A673 (cell line): ENCODE measurements around the gene MPRIP. TPM values are rescaled to one million over a fixed set of nuclear protein-coding genes. Genes with fewer than 3 reads are reported as not detected.

Experiments
- BruUV-seq: library from RNA; stranded (reverse); fragments of 400-500 nt; replicated peaks from 2 replicates; lab custom pipeline; 2021; lab: Mats Ljungman, UMichigan
- CTCF ChIA-PET: fragments of 300-600 bp; sonication (Branson Sonifier 250); formaldehyde crosslinking; loops from one replicate; lab custom pipeline; 2022; ENCODE audit warnings: antibody characterized with exemption; lab: Charles Lee
- POLR2A ChIA-PET: fragments of 300-600 bp; sonication (Branson Sonifier 250); formaldehyde crosslinking; loops from one replicate; lab custom pipeline; 2022; ENCODE audit warnings: antibody characterized with exemption; ENCODE audit not compliant: low non-redundant PET; lab: Charles Lee
- DNase-seq: peaks from one replicate; pipeline ENCODE4 v3.0.0-alpha.2; 2015; ENCODE audit warnings: low spot score
- H3K27ac ChIP-seq: fragments of 200-600 bp; sonication (generic); 2 replicates; pipeline ENCODE4 v1.5.1; 2016; ENCODE audit warnings: mixed run types, low read depth, mild to moderate bottlenecking, mixed read lengths, antibody characterized with exemption, low read length; ENCODE audit not compliant: poor library complexity, severe bottlenecking
- H3K27me3 ChIP-seq: fragments of 200-600 bp; sonication (generic); replicated peaks from 2 replicates; pipeline ENCODE4 v1.6.1; 2017; ENCODE audit warnings: mixed run types, low read depth, mild to moderate bottlenecking, mixed read lengths, antibody characterized with exemption, low read length; ENCODE audit not compliant: insufficient read depth, poor library complexity
- H3K36me3 ChIP-seq: fragments of 200-600 bp; sonication (generic); 2 replicates; pipeline ENCODE4 v1.6.1; 2016; ENCODE audit warnings: mixed run types, mild to moderate bottlenecking, mixed read lengths, antibody characterized with exemption, low read length; ENCODE audit not compliant: insufficient read depth, poor library complexity, severe bottlenecking
- H3K4me1 ChIP-seq: fragments of 200-600 bp; sonication (generic); 2 replicates; pipeline ENCODE4 v1.6.1; 2017; ENCODE audit warnings: mixed run types, mild to moderate bottlenecking, mixed read lengths, antibody characterized with exemption, low read length; ENCODE audit not compliant: insufficient read depth, poor library complexity, severe bottlenecking
- H3K4me3 ChIP-seq: fragments of 200-600 bp; sonication (generic); 2 replicates; pipeline ENCODE4 v1.5.1; 2016; ENCODE audit warnings: low read depth, mixed run types, mild to moderate bottlenecking, mixed read lengths, low read length; ENCODE audit not compliant: poor library complexity, severe bottlenecking
- H3K9me3 ChIP-seq: fragments of 200-600 bp; sonication (generic); 2 replicates; pipeline ENCODE4 v1.6.1; 2016; ENCODE audit warnings: mixed run types, low read depth, mild to moderate bottlenecking, mixed read lengths, antibody characterized with exemption, low read length; ENCODE audit not compliant: poor library complexity, severe bottlenecking
- CTCF ChIP-seq: fragments of 300-800, 200-600 bp; sonication (generic); conservative IDR thresholded peaks from 2 replicates; pipeline ENCODE4 v1.5.1; 2017; ENCODE audit warnings: low read depth, mild to moderate bottlenecking, antibody characterized with exemption, low read length, moderate library complexity, mixed read lengths
- EZH2 ChIP-seq: fragments of 200-600 bp; sonication (generic); IDR thresholded peaks from 2 replicates; pipeline ENCODE4 v1.6.1; 2017; ENCODE audit warnings: borderline replicate concordance, low read depth, mild to moderate bottlenecking, mixed read lengths, antibody characterized with exemption, low read length; ENCODE audit not compliant: poor library complexity, severe bottlenecking
- intact Hi-C: fragments of 100-400 bp; cut with micrococcal nuclease; formaldehyde crosslinking; loops from one replicate; pipeline ENCODE4 v1.10.0; 2022; ENCODE audit not compliant: unreplicated experiment
- total RNA-seq: library from RNA; stranded (reverse); gene quantifications from 2 replicates; pipeline ENCODE4 v1.2.3, GENCODE V29; 2021

MPRIP gene
- total RNA-seq, 1 experiment from 2014 or later, result 290 TPM

DNA sequence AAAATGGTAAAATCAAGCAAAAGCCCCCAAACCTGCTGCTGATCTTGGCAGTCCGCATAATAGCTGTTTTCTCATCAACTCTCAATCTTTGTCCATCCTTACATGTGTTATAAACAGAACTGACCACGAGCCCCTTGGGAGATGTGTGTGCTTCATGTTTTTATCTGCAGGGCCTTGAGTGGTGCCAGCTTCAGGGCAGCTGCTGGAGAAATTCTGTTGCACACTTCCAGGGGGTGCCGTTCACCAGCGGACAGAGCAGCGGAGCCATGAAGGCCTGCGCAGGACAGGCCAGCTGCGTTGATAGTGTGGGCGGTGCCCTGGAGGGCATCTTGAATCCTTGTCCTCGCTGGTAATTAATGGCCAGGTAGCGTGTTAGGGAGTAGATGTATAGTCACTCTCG is 20.1 kb downstream of the MPRIP start:
- POLR2A ChIA-PET, result no interaction called here
- TF ChIP-seq EZH2 (no peak), CTCF (no peak)
- intact Hi-C loops, result no loop called here
- CTCF ChIA-PET, result no interaction called here
- H3K27me3 ChIP-seq, result no peaks in the 10 kb centered on the region
- H3K4me3 ChIP-seq, result no peak overlapping the region
- DNase-seq, result no peak
- H3K4me1 ChIP-seq, result peaks cover 28% of the 10 kb centered on the region
- BruUV-seq, result no TSS peak
- no peaks in the 10 kb centered on the region for H3K9me3 ChIP-seq
- H3K27ac ChIP-seq, result peak overlapping the region; percentile 1
- peaks cover 4% of the 10 kb centered on the region for H3K36me3 ChIP-seq

GRCh38 chr17:17062866-17063265 is 20.6 kb downstream of the MPRIP start:
- POLR2A ChIA-PET, result no interaction called here
- BruUV-seq, result no TSS peak

GRCh38 chr17:17063546-17064122 is 21.4 kb downstream of the MPRIP start:
- Histone ChIP-seq H3K4me1 (peaks cover 33% of the 10 kb centered on the region), H3K9me3 (no peaks in the 10 kb centered on the region), H3K27ac (no peak overlapping the region), H3K36me3 (no peaks in the 10 kb centered on the region), H3K4me3 (no peak overlapping the region), H3K27me3 (no peaks in the 10 kb centered on the region)
- POLR2A ChIA-PET, result no interaction called here
- intact Hi-C loops, result no loop called here
- TF ChIP-seq CTCF (no peak), EZH2 (no peak)
- DNase-seq, result peak; percentile 36
- CTCF ChIA-PET, result no interaction called here
- no TSS peak for BruUV-seq

More at GRCh38 chr17:17062866-17063265, 20.6 kb downstream of the MPRIP start:
- Histone ChIP-seq H3K9me3 (no peaks in the 10 kb centered on the region), H3K4me3 (no peak overlapping the region), H3K36me3 (peaks cover under 1% of the 10 kb centered on the region), H3K27ac (no peak overlapping the region), H3K4me1 (peaks cover 33% of the 10 kb centered on the region), H3K27me3 (no peaks in the 10 kb centered on the region)
- intact Hi-C loops, result no loop called here
- CTCF ChIA-PET, result no interaction called here
- DNase-seq, result no peak
- TF ChIP-seq CTCF, result no peak
- TF ChIP-seq EZH2, result no peak
